ENCODE data around the gene PIAS1. TPM values are rescaled to one million over a fixed set of nuclear protein-coding genes. Genes with fewer than 3 reads are reported as not detected.

The PIAS1 gene
- total RNA-seq, 4 donors from 2014 or later = 19.9 to 69.2 (median 26.6) TPM

- no peak for DNase-seq
- Histone ChIP-seq H3K27ac (no peak overlapping the region), H3K4me1 (no peaks in the 10 kb centered on the region), H3K27me3 (peaks cover 0 to 7% (median 0%) of the 10 kb centered on the region in 4 donors), H3K9me3 (no peaks in the 10 kb centered on the region), H3K4me3 (no peak overlapping the region), H3K36me3 (no peaks in the 10 kb centered on the region)
- no peak for TF ChIP-seq CTCF (IDR thresholded peaks at IDR 0.05)
- no peak for TF ChIP-seq POLR2A (IDR thresholded peaks at IDR 0.05)
- 81 to 89% methylated on average over 1 of the region's 1 CpG for WGBS, 2 donors
- intact Hi-C loops (cut with DNase I) = no loop called here
These were observed 19.3 kb upstream of the PIAS1 start for GRCh38 chr15:68034719-68035293.

GRCh38 chr15:68038246-68038645, 15.9 kb upstream of the PIAS1 start:
- no peak for DNase-seq
- H3K4me1 ChIP-seq = peaks cover 0 to 7% (median 0%) of the 10 kb centered on the region in 3 donors
- H3K27ac ChIP-seq = no peak overlapping the region
- peaks cover 0 to 7% (median 0%) of the 10 kb centered on the region in 4 donors for H3K27me3 ChIP-seq
- TF ChIP-seq POLR2A (IDR thresholded peaks at IDR 0.05) (no peak), CTCF (IDR thresholded peaks at IDR 0.05) (no peak)
- no peaks in the 10 kb centered on the region for H3K36me3 ChIP-seq
- WGBS, 2 donors = 75 to 80% methylated on average over 2 of the region's 2 CpGs
- H3K9me3 ChIP-seq = no peaks in the 10 kb centered on the region
- intact Hi-C loops (cut with DNase I) = no loop called here
- no peak overlapping the region for H3K4me3 ChIP-seq

GRCh38 chr15:68040144-68040543, 14.0 kb upstream of the PIAS1 start:
- intact Hi-C loops (cut with DNase I) = no loop called here
- no peak for TF ChIP-seq POLR2A (IDR thresholded peaks at IDR 0.05)
- no peak for TF ChIP-seq CTCF (IDR thresholded peaks at IDR 0.05)
- Histone ChIP-seq H3K36me3 (no peaks in the 10 kb centered on the region), H3K9me3 (no peaks in the 10 kb centered on the region), H3K4me1 (peaks cover 0 to 7% (median 0%) of the 10 kb centered on the region in 3 donors), H3K27me3 (peaks cover 0 to 7% (median 0%) of the 10 kb centered on the region in 4 donors), H3K4me3 (no peak overlapping the region), H3K27ac (no peak overlapping the region)
- no peak for DNase-seq
- 90 to 95% methylated on average over 1 of the region's 1 CpG for WGBS, 2 donors

GRCh38 chr15:68042156-68042854, 11.8 kb upstream of the PIAS1 start:
- Histone ChIP-seq H3K4me3 (no peak overlapping the region), H3K9me3 (no peaks in the 10 kb centered on the region), H3K27ac (no peak overlapping the region), H3K27me3 (no peaks in the 10 kb centered on the region), H3K36me3 (no peaks in the 10 kb centered on the region), H3K4me1 (peaks cover 0 to 7% (median 0%) of the 10 kb centered on the region in 3 donors)
- TF ChIP-seq CTCF (IDR thresholded peaks at IDR 0.05) (no peak), POLR2A (IDR thresholded peaks at IDR 0.05) (no peak)
- intact Hi-C loops (cut with DNase I) = no loop called here
- 64 to 72% methylated on average over 5 of the region's 5 CpGs for WGBS, 2 donors
- DNase-seq = no peak

- no peak for DNase-seq
- 87 to 89% methylated on average over 3 of the region's 3 CpGs for WGBS, 2 donors
- TF ChIP-seq CTCF (IDR thresholded peaks at IDR 0.05) = no peak
- no peak for TF ChIP-seq POLR2A (IDR thresholded peaks at IDR 0.05)
- Histone ChIP-seq H3K27me3 (no peaks in the 10 kb centered on the region), H3K4me3 (no peak overlapping the region), H3K9me3 (no peaks in the 10 kb centered on the region), H3K4me1 (peaks cover 0 to 7% (median 0%) of the 10 kb centered on the region in 3 donors), H3K36me3 (no peaks in the 10 kb centered on the region), H3K27ac (no peak overlapping the region)
- intact Hi-C loops (cut with DNase I) = no loop called here
These were observed 11.3 kb upstream of the PIAS1 start for GRCh38 chr15:68042855-68043222.
